B cell (primary cell): ENCODE results near the gene RAB3D. TPM values are rescaled to one million over a fixed set of nuclear protein-coding genes. Genes with fewer than 3 reads are reported as not detected.

ENCODE experiments used
- ATAC-seq: fragments of 200-7000 bp; cut with Tn5 transposase; one replicate; pipeline ENCODE4 v1.10.0; 2021; ENCODE audit warnings: low read depth, mild to moderate bottlenecking, moderate number of reproducible peaks, moderate library complexity
- CTCF ChIA-PET: fragments of 350-600 bp; sonication (Branson Sonifier 250); formaldehyde crosslinking; loops from one replicate; lab custom pipeline; 2021; ENCODE audit warnings: antibody characterized with exemption, inconsistent platforms; lab: Charles Lee
- POLR2A ChIA-PET: fragments of 350-600 bp; sonication (Branson Sonifier 250); formaldehyde crosslinking; loops from one replicate; lab custom pipeline; 2021; ENCODE audit warnings: antibody characterized with exemption; lab: Charles Lee
- DNase-seq: peaks from one replicate; pipeline ENCODE4 v3.0.0; 2013
- H2AFZ ChIP-seq: 2 replicates; pipeline ENCODE4 v1.6.1; 2012; ENCODE audit warnings: mild to moderate bottlenecking, low read depth, low read length; ENCODE audit not compliant: insufficient read depth, poor library complexity, severe bottlenecking
- H3K27ac ChIP-seq, 2 donors: 1 replicate in 1 of 2; 2 replicates in 1 of 2; pipeline ENCODE4 v1.5.1; 2012 to 2013; ENCODE audit warnings: low read length in 2 of 2, mild to moderate bottlenecking in 2 of 2, moderate library complexity in 1 of 2
- H3K27me3 ChIP-seq, 4 experiments: fragments of 200-600 bp in 1 of 4; sonication (generic) in 1 of 4; replicated peaks in 1 of 4; 1 replicate in 2 of 4; 2 replicates in 2 of 4; pipeline versions ENCODE4 v1.6.1 to v1.7.0; 2013 to 2016; ENCODE audit warnings: low read length in 3 of 4, mild to moderate bottlenecking in 2 of 4, mixed read lengths in 1 of 4, moderate library complexity in 1 of 4; ENCODE audit not compliant: insufficient read depth in 4 of 4, control insufficient read depth in 3 of 4; ENCODE audit errors: control extremely low read depth in 1 of 4
- H3K36me3 ChIP-seq, 2 experiments: replicated peaks in 1 of 2; 1 replicate in 1 of 2; 2 replicates in 1 of 2; pipeline versions ENCODE4 v1.6.1 to v1.7.1; 2013; ENCODE audit warnings: low read length in 1 of 2; ENCODE audit not compliant: insufficient read depth in 2 of 2, control insufficient read depth in 1 of 2; ENCODE audit errors: control extremely low read depth in 1 of 2, extremely low read depth in 1 of 2
- H3K4me1 ChIP-seq, 2 donors: fragments of 200-600 bp in 1 of 2; sonication (generic) in 1 of 2; 1 replicate in 1 of 2; 2 replicates in 1 of 2; pipeline versions ENCODE4 v1.5.1 to v1.6.1; 2013 to 2017; ENCODE audit warnings: low read length in 2 of 2; ENCODE audit not compliant: control insufficient read depth in 2 of 2, insufficient read depth in 2 of 2
- H3K4me2 ChIP-seq: replicated peaks from 2 replicates; pipeline ENCODE3; 2012; ENCODE audit warnings: mild to moderate bottlenecking, low read depth, low read length; ENCODE audit not compliant: poor library complexity, severe bottlenecking
- H3K4me3 ChIP-seq, 5 experiments: fragments of 200-600 bp in 1 of 5; sonication (generic) in 1 of 5; 1 replicate in 3 of 5; 2 replicates in 2 of 5; pipeline versions ENCODE4 v1.5.1 to v1.7.0; 2011 to 2016; ENCODE audit warnings: low read length in 4 of 5, mild to moderate bottlenecking in 4 of 5, low read depth in 2 of 5, control low read depth in 1 of 5, moderate library complexity in 1 of 5; ENCODE audit not compliant: insufficient read depth in 1 of 5; ENCODE audit errors: control extremely low read depth in 1 of 5, extremely low read depth in 1 of 5
- H3K79me2 ChIP-seq: fragments of 200-600 bp; sonication (generic); one replicate; pipeline ENCODE4 v1.6.0; 2016; ENCODE audit warnings: low read length; ENCODE audit not compliant: control insufficient read depth, insufficient read depth
- H3K9ac ChIP-seq: fragments of 200-600 bp; sonication (generic); 2 replicates; pipeline ENCODE4 v1.6.1; 2017; ENCODE audit warnings: mild to moderate bottlenecking, low read length, moderate library complexity
- H3K9me3 ChIP-seq, 3 donors: one replicate each; pipeline versions ENCODE4 v1.6.1 to v1.7.1; 2013; ENCODE audit warnings: low read length in 2 of 3; ENCODE audit not compliant: control insufficient read depth in 2 of 3, insufficient read depth in 1 of 3; ENCODE audit errors: control extremely low read depth in 1 of 3
- H4K20me1 ChIP-seq: 2 replicates; pipeline ENCODE4 v1.6.0; 2012; ENCODE audit warnings: mild to moderate bottlenecking, low read length; ENCODE audit not compliant: insufficient read depth, control insufficient read depth, poor library complexity, severe bottlenecking
- H3K27ac Mint-ChIP-seq: one replicate; pipeline ENCODE4 v1.8.0; 2021; ENCODE audit warnings: mixed read lengths
- H3K27me3 Mint-ChIP-seq: one replicate; pipeline ENCODE4 v1.8.0; 2021; ENCODE audit warnings: mixed read lengths
- H3K4me1 Mint-ChIP-seq: one replicate; pipeline ENCODE4 v1.8.0; 2021; ENCODE audit warnings: mixed read lengths
- H3K4me3 Mint-ChIP-seq: one replicate; pipeline ENCODE4 v1.8.0; 2021; ENCODE audit warnings: mixed read lengths
- H3K9me3 Mint-ChIP-seq: one replicate; pipeline ENCODE4 v1.8.0; 2022; ENCODE audit warnings: mixed read lengths; ENCODE audit not compliant: insufficient read depth
- CTCF ChIP-seq: fragments of 200-600 bp; IDR thresholded peaks from one replicate; pipeline ENCODE4 v1.8.0; 2022; ENCODE audit warnings: antibody characterized with exemption, mild to moderate bottlenecking
- EZH2 ChIP-seq: IDR thresholded peaks from 2 replicates; pipeline ENCODE4 v1.6.1; 2012; ENCODE audit warnings: borderline replicate concordance, low read depth, mild to moderate bottlenecking, moderate library complexity, low read length; ENCODE audit not compliant: insufficient read depth, poor library complexity, severe bottlenecking
- intact Hi-C: fragments of 100-400 bp; cut with micrococcal nuclease; formaldehyde crosslinking; loops from one replicate; pipeline ENCODE4 v1.10.0; 2022
- polyA plus RNA-seq: library from polyadenylated mRNA; depleted of rRNA; stranded (reverse); fragments of >200 nt; gene quantifications from 2 replicates; pipeline ENCODE4 v1.2.3, GENCODE V29; 2012
- total RNA-seq, 2 donors: library from RNA; stranded (reverse); fragments of 120-200 nt in 1 of 2; gene quantifications; 1 replicate in 1 of 2; 2 replicates in 1 of 2; pipeline versions ENCODE4 v1.2.3 to v1.2.4, GENCODE V29; 2013 to 2022

The RAB3D gene
- total and polyA plus RNA-seq, 2 donors (not counting 1 experiment from before 2014, with no cell fraction given), result 5.3 to 8.9 TPM

DNA sequence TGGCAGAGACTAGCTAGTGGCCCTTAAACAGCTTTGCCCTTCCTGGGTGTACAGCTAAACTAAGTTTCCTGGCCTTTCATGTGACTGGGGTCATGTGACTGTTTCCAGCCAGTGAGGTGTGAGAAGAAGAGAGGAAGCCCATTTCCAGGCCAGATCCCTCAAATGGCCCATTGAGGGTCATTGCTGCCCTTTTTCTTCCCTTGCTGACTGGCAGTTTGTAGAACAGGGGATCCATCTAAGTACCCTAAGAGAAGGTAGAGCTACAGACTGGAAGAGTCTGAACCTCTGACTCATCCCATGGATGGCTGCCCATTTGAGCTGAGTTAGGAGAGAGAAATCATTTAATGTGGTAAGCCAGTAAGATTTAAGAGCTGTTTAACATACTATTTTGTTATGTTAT lies 37.8 kb upstream of the RAB3D start:
- H3K9ac ChIP-seq, result no peak overlapping the region
- intact Hi-C loops, result loop anchor here (10.0 kb wide), 1 partner anchor 1562 kb away; the partner anchor contains the start of gene FBXL12
- no peaks in the 10 kb centered on the region for H4K20me1 ChIP-seq
- H2AFZ ChIP-seq, result no peak overlapping the region
- no peak overlapping the region for H3K4me3 ChIP-seq
- Mint-ChIP-seq H3K4me1 (peaks cover 35% of the 10 kb centered on the region), H3K4me3 (peak overlapping the region; percentile 60), H3K27me3 (no peaks in the 10 kb centered on the region), H3K9me3 (no peaks in the 10 kb centered on the region), H3K27ac (peak overlapping the region; percentile 34)
- TF ChIP-seq CTCF (no peak), EZH2 (no peak)
- H3K4me2 ChIP-seq, result no peak overlapping the region
- no peak for ATAC-seq
- no peaks in the 10 kb centered on the region for H3K36me3 ChIP-seq
- ChIA-PET CTCF (interaction anchor here (0.7 to 4.6 kb wide), 10 partner anchors 22 to 105 kb away, joined by 3 to 37 read pairs (median 4); no protein-coding TSS in a partner anchor), POLR2A (interaction anchor here (1.1 kb wide), 1 partner anchor 31 kb away, joined by 3 read pairs; the partner anchor contains the start of genes CCDC159 and TMEM205)
- peaks cover 0 to 6% (median 0%) of the 10 kb centered on the region in 3 donors for H3K9me3 ChIP-seq
- peaks cover 42 to 53% of the 10 kb centered on the region in 2 donors for H3K4me1 ChIP-seq
- peaks cover 16% of the 10 kb centered on the region for H3K79me2 ChIP-seq
- H3K27ac ChIP-seq, result no peak overlapping the region
- DNase-seq, result no peak
- peaks cover 0 to 3% (median 0%) of the 10 kb centered on the region in 4 experiments for H3K27me3 ChIP-seq
